ENCODE measurements around the gene PIK3R4. TPM values are rescaled to one million over a fixed set of nuclear protein-coding genes. Genes with fewer than 3 reads are reported as not detected.

The PIK3R4 gene
- 10 to 100 TPM; 33.9 to 38.4 (median 37.6) TPM for total RNA-seq

DNA sequence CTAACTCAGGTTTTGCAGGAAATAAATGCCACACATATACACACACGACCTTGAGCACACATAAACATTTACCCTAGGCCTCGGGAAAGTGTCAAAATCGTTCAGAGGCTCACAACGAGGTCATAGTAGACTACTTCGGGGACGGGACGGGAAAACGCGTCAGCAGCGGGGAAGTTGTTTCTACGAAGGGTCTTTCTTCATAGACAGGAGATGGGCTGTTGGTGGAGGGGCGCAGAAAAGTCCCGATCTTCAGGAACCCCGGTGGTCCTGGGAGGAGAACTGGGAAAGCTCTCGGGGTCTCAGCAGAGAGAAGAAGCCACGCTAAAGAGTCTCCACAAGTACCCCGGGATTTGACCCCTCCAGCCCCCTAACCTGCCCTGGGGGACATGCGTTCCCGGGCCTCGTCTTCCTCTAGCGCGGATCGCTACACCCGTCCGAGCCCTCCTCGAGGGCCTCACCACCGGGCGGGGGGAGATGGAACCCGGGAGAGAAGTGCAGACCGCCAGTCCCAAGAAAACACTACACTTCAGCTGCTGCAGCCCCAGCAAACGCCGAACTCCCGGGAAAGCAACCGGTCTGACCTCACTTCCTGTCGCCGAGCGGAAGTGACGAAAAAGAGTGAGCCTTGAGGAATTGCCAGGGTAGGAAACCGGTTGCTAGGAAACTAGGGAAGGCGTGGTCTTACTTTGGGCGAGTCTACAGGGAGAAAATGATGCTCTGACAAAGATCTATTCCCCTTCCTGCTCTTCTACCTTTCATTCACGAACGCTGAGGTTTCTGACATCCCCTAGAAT lies at the start of gene PIK3R4:
Gene PIK3R4, minus strand, starts transcription at position 584 of the 794 bp plus-strand sequence. CDS start 1,611 bp downstream, outside the sequence.
- intact Hi-C loops (cut with DNase I; ENCODE audit: low total_unique reads), result no loop called here
- 0 to 1% methylated on average over 43 of the region's 43 CpGs for WGBS, 2 donors
- peak within 1 kb of the TSS; percentile 91 for H3K4me3 ChIP-seq (ENCODE audit: low read depth, poor library complexity, severe bottlenecking)
- TF ChIP-seq, protein P1, sequence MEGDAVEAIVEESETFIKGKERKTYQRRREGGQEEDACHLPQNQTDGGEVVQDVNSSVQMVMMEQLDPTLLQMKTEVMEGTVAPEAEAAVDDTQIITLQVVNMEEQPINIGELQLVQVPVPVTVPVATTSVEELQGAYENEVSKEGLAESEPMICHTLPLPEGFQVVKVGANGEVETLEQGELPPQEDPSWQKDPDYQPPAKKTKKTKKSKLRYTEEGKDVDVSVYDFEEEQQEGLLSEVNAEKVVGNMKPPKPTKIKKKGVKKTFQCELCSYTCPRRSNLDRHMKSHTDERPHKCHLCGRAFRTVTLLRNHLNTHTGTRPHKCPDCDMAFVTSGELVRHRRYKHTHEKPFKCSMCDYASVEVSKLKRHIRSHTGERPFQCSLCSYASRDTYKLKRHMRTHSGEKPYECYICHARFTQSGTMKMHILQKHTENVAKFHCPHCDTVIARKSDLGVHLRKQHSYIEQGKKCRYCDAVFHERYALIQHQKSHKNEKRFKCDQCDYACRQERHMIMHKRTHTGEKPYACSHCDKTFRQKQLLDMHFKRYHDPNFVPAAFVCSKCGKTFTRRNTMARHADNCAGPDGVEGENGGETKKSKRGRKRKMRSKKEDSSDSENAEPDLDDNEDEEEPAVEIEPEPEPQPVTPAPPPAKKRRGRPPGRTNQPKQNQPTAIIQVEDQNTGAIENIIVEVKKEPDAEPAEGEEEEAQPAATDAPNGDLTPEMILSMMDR (IDR thresholded peaks at IDR 0.05), result no peak
- peak in 1 of 2 donors; percentile 25 for TF ChIP-seq POLR2A (IDR thresholded peaks at IDR 0.05)
- DNase-seq (ENCODE audit: low spot score in 2 of 2), result peak; percentile 97 to 98

DNA sequence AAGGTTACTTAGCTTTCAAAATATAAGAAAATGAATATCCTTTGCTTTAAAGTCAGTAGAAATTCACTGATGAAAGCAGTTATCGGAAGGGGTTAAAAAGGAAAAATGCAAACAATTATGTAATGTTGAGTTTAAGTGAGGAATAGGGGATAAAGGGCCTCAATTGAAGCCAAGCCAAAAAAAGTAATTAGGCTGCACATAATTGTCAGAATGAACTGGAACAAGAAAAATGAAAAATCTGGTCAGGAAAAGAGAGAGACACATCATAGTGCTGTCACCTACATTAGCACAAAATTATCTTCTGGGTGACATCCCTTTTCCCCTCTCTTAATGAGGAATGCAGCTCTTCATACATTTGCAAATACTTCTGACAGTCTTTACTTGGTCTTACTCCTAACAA lies 48.8 kb upstream of the PIK3R4 start:
- no peak for DNase-seq (ENCODE audit: low spot score in 2 of 2)
- WGBS, 2 donors, result 62 to 67% methylated on average over 1 of the region's 1 CpG
- intact Hi-C loops (cut with DNase I; ENCODE audit: low total_unique reads), result no loop called here
- no peak overlapping the region for H3K4me3 ChIP-seq (ENCODE audit: low read depth, poor library complexity, severe bottlenecking)
- TF ChIP-seq, protein P1 (IDR thresholded peaks at IDR 0.05), result no peak
- no peak for TF ChIP-seq POLR2A (IDR thresholded peaks at IDR 0.05)

DNA sequence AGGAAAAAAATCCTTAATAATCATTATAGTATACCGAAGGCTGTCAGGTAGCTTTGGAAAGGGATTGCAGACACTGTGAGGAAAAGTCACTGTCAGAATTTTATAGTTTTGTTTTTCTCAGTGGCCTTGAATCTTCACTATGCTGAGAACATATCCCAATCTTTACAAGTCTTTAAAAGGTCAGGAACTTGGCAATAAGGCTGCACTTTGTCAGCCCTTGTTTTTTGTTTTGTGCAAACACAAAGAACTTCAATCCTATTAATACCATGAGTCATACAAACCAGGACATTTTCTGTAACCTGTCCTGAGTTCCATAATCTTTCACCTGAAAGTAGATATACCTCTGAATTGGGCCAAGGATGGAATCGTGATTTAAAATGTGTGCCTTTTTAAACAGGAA lies 45.6 kb upstream of the PIK3R4 start:
- 82 to 84% methylated on average over 2 of the region's 2 CpGs for WGBS, 2 donors
- H3K4me3 ChIP-seq (ENCODE audit: low read depth, poor library complexity, severe bottlenecking), result no peak overlapping the region
- no peak for DNase-seq (ENCODE audit: low spot score in 2 of 2)
- intact Hi-C loops (cut with DNase I; ENCODE audit: low total_unique reads), result no loop called here
- TF ChIP-seq POLR2A (IDR thresholded peaks at IDR 0.05), result no peak
- TF ChIP-seq, protein P1 (IDR thresholded peaks at IDR 0.05), result no peak

DNA sequence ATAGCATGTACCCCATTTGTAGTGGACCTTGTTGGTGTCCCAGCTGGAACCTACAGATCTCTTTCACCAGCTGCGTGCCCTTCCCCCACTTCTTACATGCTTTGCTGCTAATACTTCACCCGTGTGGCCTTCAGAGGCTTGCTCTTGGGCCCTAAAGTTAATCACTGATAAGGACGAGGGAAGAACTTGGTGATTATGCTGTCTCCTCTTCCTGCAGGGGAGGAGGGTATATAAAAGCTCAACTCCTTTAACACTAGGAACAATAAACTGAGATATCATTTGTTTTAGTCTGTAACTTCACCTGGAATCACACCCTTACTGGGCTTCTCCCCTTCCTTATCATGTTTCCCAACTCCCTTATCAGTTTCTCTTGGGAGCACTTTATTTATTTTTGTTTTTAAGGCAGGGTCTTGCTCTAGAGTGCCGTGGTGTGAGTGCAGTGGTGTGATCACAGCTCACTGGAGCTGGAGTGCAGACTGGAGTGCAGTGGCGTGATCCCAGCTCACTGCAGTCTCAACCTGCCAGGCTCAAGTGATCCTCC lies 43.2 kb upstream of the PIK3R4 start:
- DNase-seq (ENCODE audit: low spot score in 2 of 2), result no peak
- 68 to 80% methylated on average over 5 of the region's 5 CpGs for WGBS, 2 donors
- intact Hi-C loops (cut with DNase I; ENCODE audit: low total_unique reads), result no loop called here
- TF ChIP-seq, protein P1 (IDR thresholded peaks at IDR 0.05), result no peak
- no peak for TF ChIP-seq POLR2A (IDR thresholded peaks at IDR 0.05)
- H3K4me3 ChIP-seq (ENCODE audit: low read depth, poor library complexity, severe bottlenecking), result no peak overlapping the region

DNA sequence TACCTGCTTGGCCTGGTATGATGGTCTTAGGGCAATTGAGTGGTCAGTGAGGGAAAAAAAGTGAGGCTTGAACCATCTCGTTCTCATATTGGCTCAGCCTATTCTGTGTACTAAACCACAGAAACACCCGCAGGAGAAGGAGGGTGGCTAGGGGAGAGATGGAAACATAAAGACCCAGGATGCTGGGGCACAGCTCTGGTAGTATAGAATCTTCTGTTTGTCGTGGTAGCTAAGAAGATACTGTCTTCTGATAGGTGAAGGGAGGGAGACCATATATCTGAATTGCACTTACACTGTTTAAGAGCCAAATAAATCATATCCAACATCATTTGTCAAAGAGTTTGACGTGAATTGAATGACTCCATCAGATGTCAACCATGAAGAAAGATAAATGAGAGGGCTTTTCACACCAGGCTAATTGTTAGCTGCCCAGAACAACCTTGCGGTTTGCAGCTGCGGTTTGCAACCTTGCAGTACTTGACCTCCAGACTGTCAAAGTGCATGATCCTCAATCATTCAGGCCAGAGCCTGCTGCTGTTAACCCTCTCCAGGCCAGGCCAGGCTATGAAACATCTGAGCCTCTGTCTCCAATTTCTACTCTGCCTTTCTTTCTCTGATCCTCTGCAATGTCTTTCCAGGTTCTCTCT lies 40.9 kb upstream of the PIK3R4 start:
- no peak overlapping the region for H3K4me3 ChIP-seq (ENCODE audit: low read depth, poor library complexity, severe bottlenecking)
- no peak for TF ChIP-seq POLR2A (IDR thresholded peaks at IDR 0.05)
- TF ChIP-seq, protein P1 (IDR thresholded peaks at IDR 0.05), result no peak
- intact Hi-C loops (cut with DNase I; ENCODE audit: low total_unique reads), result no loop called here
- WGBS, 2 donors, result 77 to 81% methylated on average over 6 of the region's 6 CpGs
- DNase-seq (ENCODE audit: low spot score in 2 of 2), result no peak

Measured in lower leg skin (tissue), 4 donors.